Keratinocyte (primary cell): ENCODE data around the gene KRT7. TPM values are rescaled to one million over a fixed set of nuclear protein-coding genes. Genes with fewer than 3 reads are reported as not detected.

Source experiments
- DNase-seq: peaks from one replicate; pipeline ENCODE4 v3.0.0-alpha.2; 2011; ENCODE audit warnings: low read depth, missing footprints, low spot score
- FAIRE-seq: peaks from 2 replicates; lab custom pipeline; 2011; peaks lifted over from hg19 to GRCh38; lab: Jason Lieb, UNC
- H2AFZ ChIP-seq: 2 replicates; pipeline ENCODE4 v1.6.0; 2012; ENCODE audit warnings: low read length, control low read depth, inconsistent platforms; ENCODE audit not compliant: control insufficient read depth
- H3K27ac ChIP-seq: 2 replicates; pipeline ENCODE4 v1.5.1; 2011; ENCODE audit warnings: low read length; ENCODE audit not compliant: control insufficient read depth, insufficient read depth
- H3K27me3 ChIP-seq: 3 replicates; pipeline ENCODE4 v1.6.0; 2011; ENCODE audit warnings: low read length; ENCODE audit not compliant: control insufficient read depth, insufficient read depth; ENCODE audit errors: extremely low read depth
- H3K36me3 ChIP-seq, 2 experiments: 2 replicates in 1 of 2; 3 replicates in 1 of 2; pipeline ENCODE4 v1.5.1; 2011; ENCODE audit warnings: low read length in 2 of 2, mild to moderate bottlenecking in 1 of 2; ENCODE audit not compliant: control insufficient read depth in 2 of 2, insufficient read depth in 2 of 2; ENCODE audit errors: extremely low read depth in 1 of 2
- H3K4me1 ChIP-seq: 3 replicates; pipeline ENCODE4 v1.5.1; 2011; ENCODE audit warnings: low read length; ENCODE audit not compliant: control insufficient read depth, insufficient read depth; ENCODE audit errors: extremely low read depth
- H3K4me2 ChIP-seq: 3 replicates; pipeline ENCODE4 v1.6.0; 2011; ENCODE audit warnings: low read depth, low read length; ENCODE audit not compliant: control insufficient read depth, insufficient read depth; ENCODE audit errors: extremely low read depth
- H3K4me3 ChIP-seq, 3 experiments: fragments of 200-600 bp in 1 of 3; sonication (generic) in 1 of 3; 2 replicates in 2 of 3; 3 replicates in 1 of 3; pipeline ENCODE4 v1.5.1; 2011 to 2016; ENCODE audit warnings: low read length in 3 of 3, mild to moderate bottlenecking in 3 of 3, control low read depth in 2 of 3, inconsistent platforms in 1 of 3, low read depth in 1 of 3, mixed read lengths in 1 of 3, mixed run types in 1 of 3, moderate library complexity in 1 of 3; ENCODE audit not compliant: control insufficient read depth in 2 of 3, insufficient read depth in 2 of 3; ENCODE audit errors: extremely low read depth in 1 of 3
- H3K79me2 ChIP-seq: 2 replicates; pipeline ENCODE4 v1.6.0; 2012; ENCODE audit warnings: low read length; ENCODE audit not compliant: control insufficient read depth, insufficient read depth
- H3K9ac ChIP-seq: 3 replicates; pipeline ENCODE4 v1.6.0; 2011; ENCODE audit warnings: low read length; ENCODE audit not compliant: control insufficient read depth, insufficient read depth; ENCODE audit errors: extremely low read depth
- H3K9me1 ChIP-seq: 3 replicates; pipeline ENCODE4 v1.6.0; 2011; ENCODE audit warnings: low read length; ENCODE audit not compliant: control insufficient read depth, insufficient read depth; ENCODE audit errors: extremely low read depth
- H3K9me3 ChIP-seq: 2 replicates; pipeline ENCODE4 v1.5.1; 2012; ENCODE audit warnings: low read depth, low read length; ENCODE audit not compliant: control insufficient read depth
- H4K20me1 ChIP-seq: 3 replicates; pipeline ENCODE4 v1.6.0; 2011; ENCODE audit warnings: low read length; ENCODE audit not compliant: control insufficient read depth, insufficient read depth; ENCODE audit errors: extremely low read depth
- EZH2 ChIP-seq: IDR thresholded peaks from one replicate; pipeline ENCODE4 v1.6.1; 2012; ENCODE audit warnings: inconsistent platforms, mild to moderate bottlenecking, low read length, moderate library complexity
- dilution Hi-C: fragments of 300-500 bp; cut with MboI; formaldehyde crosslinking; loops from one replicate; pipeline ENCODE4 v1.7.0; 2020; ENCODE audit warnings: low sequenced_read_pairs; ENCODE audit not compliant: extremely low pct_ligation_motif_present
- polyA plus RNA-seq, 5 experiments: library from polyadenylated mRNA; depleted of rRNA in 3 of 5; stranded (reverse) in 3 of 5; stranded (forward) in 1 of 5; unstranded in 1 of 5; fragments of >200 nt; gene quantifications; 1 replicate in 1 of 5; 2 replicates in 3 of 5; 3 replicates in 1 of 5; pipeline versions ENCODE4 v1.2.1 to v1.2.3, GENCODE V29; 2011 to 2012; ENCODE audit warnings: missing spikeins in 2 of 5, low read depth in 1 of 5, low replicate concordance in 1 of 5
- TF ChIP-seq, protein P1 (sequence below), 3 experiments: IDR thresholded peaks in 1 of 3; conservative IDR thresholded peaks in 1 of 3; optimal IDR thresholded peaks in 1 of 3; 2 replicates in 2 of 3; 3 replicates in 1 of 3; pipeline versions ENCODE3 to v1.5.1; 2011; ENCODE audit warnings: low read length in 3 of 3, mild to moderate bottlenecking in 3 of 3, moderate library complexity in 2 of 3, control low read depth in 1 of 3, inconsistent platforms in 1 of 3; ENCODE audit not compliant: insufficient read depth in 2 of 3; ENCODE audit errors: extremely low read depth in 1 of 3

KRT7 gene
- polyA plus RNA-seq, 1 donor (not counting 4 experiments of a cell fraction or from before 2014, with no cell fraction given), result 112 TPM

DNA sequence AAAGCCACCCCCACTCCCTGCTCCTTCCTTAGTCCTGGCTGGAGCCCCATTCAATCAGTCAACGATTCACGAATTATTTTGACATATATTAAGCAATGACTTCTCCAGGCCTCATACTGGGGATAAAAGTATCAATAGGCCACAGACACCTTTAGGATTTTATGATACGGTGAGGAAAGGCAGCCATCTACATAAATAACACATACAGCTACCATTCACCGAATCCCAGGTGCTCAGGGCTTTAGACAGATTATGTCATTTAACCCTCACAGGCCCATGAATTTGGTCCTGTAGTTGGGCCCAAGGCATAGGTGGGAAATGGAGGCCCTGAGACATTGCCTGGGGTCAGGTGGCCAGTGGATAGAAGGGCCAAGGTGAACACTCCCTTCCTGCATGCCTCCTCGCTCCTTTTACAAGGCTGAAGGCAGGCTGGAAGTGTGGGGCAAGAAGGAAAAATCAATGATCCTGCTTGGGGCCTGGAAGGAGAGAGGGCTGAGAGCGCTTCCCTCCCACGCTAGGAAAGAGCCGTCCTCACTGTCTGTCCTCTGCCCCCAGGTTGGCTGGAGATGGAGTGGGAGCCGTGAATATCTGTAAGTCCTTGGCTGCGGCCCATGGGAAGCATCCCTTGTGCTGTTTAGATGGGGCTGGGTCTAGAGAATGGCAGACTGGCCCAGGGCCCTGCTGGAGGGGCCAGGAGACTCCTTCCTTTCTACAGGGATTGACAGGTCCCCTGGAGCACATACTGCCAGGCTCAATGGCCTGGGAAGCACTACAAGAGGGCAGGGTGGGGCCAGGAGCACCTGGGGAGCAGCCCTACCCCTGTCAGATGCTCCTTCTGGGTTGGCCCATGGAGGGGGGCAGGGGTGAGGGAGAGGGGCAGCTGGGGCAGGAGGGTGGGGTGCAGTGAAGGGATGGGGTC is 14.8 kb downstream of the KRT7 start:
- Histone ChIP-seq H3K9ac (no peak overlapping the region), H3K4me1 (peaks cover 22% of the 10 kb centered on the region), H3K27ac (no peak overlapping the region), H3K79me2 (no peaks in the 10 kb centered on the region), H3K9me1 (no peaks in the 10 kb centered on the region), H3K27me3 (no peaks in the 10 kb centered on the region), H3K9me3 (no peaks in the 10 kb centered on the region), H3K4me3 (no peak overlapping the region), H2AFZ (no peak overlapping the region), H3K4me2 (no peak overlapping the region), H4K20me1 (no peaks in the 10 kb centered on the region), H3K36me3 (no peaks in the 10 kb centered on the region)
- dilution Hi-C loops, result no loop called here
- no peak for TF ChIP-seq EZH2
- TF ChIP-seq, protein P1, sequence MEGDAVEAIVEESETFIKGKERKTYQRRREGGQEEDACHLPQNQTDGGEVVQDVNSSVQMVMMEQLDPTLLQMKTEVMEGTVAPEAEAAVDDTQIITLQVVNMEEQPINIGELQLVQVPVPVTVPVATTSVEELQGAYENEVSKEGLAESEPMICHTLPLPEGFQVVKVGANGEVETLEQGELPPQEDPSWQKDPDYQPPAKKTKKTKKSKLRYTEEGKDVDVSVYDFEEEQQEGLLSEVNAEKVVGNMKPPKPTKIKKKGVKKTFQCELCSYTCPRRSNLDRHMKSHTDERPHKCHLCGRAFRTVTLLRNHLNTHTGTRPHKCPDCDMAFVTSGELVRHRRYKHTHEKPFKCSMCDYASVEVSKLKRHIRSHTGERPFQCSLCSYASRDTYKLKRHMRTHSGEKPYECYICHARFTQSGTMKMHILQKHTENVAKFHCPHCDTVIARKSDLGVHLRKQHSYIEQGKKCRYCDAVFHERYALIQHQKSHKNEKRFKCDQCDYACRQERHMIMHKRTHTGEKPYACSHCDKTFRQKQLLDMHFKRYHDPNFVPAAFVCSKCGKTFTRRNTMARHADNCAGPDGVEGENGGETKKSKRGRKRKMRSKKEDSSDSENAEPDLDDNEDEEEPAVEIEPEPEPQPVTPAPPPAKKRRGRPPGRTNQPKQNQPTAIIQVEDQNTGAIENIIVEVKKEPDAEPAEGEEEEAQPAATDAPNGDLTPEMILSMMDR (optimal IDR thresholded peaks at IDR 0.05 in 1 of 3, IDR thresholded peaks at IDR 0.05 in 1 of 3, conservative IDR thresholded peaks at IDR 0.05 in 1 of 3; ENCODE audit: extremely low read depth in 1 of 3, insufficient read depth in 2 of 3, low read length in 3 of 3), result no peak
- FAIRE-seq (no peak), DNase-seq (no peak)

DNA sequence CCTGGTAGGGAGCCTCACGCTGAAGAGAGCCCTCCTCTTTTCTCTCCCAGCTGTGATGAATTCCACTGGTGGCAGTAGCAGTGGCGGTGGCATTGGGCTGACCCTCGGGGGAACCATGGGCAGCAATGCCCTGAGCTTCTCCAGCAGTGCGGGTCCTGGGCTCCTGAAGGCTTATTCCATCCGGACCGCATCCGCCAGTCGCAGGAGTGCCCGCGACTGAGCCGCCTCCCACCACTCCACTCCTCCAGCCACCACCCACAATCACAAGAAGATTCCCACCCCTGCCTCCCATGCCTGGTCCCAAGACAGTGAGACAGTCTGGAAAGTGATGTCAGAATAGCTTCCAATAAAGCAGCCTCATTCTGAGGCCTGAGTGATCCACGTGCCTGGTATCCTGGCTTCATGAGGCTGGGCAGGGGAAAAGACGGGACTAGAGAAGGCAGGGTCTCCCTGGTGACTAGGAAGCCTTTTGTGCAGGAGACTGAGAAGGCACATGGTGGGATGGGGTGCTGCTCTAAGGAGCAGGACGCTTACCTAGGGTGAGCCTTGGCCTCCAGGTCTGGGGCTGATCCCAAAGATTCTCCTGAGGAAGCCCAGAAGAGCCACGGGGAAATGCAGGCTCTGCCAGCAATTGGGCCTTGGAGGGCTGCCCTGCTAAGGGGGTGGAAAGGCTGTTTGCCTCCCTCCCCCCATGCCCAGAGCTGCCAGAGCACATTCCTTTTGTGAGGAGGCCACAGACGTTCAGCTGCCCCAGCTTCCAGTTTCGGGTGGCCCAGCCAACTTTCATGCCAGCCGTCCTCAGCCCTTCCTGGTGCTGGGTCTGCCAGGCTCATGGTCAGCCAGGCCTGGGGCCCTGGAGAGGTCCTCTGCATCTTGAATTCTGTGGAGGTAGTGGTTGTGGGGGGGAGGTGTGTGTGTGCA is 15.8 kb downstream of the KRT7 start:
- Histone ChIP-seq H2AFZ (no peak overlapping the region), H3K27ac (no peak overlapping the region), H3K9ac (no peak overlapping the region), H4K20me1 (no peaks in the 10 kb centered on the region), H3K4me2 (no peak overlapping the region), H3K4me3 (no peak overlapping the region), H3K9me1 (no peaks in the 10 kb centered on the region), H3K36me3 (no peaks in the 10 kb centered on the region), H3K27me3 (no peaks in the 10 kb centered on the region), H3K79me2 (no peaks in the 10 kb centered on the region), H3K9me3 (no peaks in the 10 kb centered on the region), H3K4me1 (peaks cover 13% of the 10 kb centered on the region)
- TF ChIP-seq, protein P1 (optimal IDR thresholded peaks at IDR 0.05 in 1 of 3, IDR thresholded peaks at IDR 0.05 in 1 of 3, conservative IDR thresholded peaks at IDR 0.05 in 1 of 3; ENCODE audit: extremely low read depth in 1 of 3, insufficient read depth in 2 of 3, low read length in 3 of 3), result no peak
- TF ChIP-seq EZH2, result no peak
- DNase-seq (no peak), FAIRE-seq (no peak)
- dilution Hi-C loops, result no loop called here
